SIG-M5 treated with dmso at 0.1 percent for 504 hours (cell line): ENCODE data around the gene OR4A16.

ENCODE experiments used
- DNase-seq: peaks from one replicate; lab custom pipeline; 2025; ENCODE audit not compliant: unreplicated experiment; lab: John Stamatoyannopoulos, UW

OR4A16 gene

GRCh38 chr11:55342901-55343300, at the start of gene OR4A16:
TSS of gene OR4A16 (plus strand) at chr11:55343201. CDS start at chr11:55343201, 0 bp downstream.
- DNase-seq, result no peak

GRCh38 chr11:55324500-55324899, 18.5 kb upstream of the OR4A16 start:
- DNase-seq, result no peak

- DNase-seq, result no peak
Measured at GRCh38 chr11:55345306-55345705, 2.3 kb downstream of the OR4A16 start.

DNA sequence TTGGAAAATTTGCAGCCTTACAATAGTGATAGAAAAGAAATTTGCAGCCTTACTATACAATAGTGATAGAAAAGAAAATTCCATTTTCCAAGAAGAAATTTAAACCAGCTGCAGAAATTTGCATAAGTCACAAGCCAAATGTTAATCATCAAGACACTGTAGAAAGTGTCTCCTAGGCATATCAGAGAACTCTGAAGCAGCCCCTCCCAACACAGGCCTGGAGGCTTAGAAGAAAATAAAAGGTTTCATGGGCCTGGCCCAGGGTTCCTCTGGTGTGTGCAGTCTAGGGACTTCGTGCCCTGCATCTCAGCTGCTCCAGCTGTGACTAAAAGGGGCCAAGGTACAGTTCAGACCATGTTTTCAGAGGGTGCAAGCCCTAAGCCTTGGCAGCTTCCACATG, 6.0 kb downstream of the OR4A16 start:
- DNase-seq, result no peak

DNA sequence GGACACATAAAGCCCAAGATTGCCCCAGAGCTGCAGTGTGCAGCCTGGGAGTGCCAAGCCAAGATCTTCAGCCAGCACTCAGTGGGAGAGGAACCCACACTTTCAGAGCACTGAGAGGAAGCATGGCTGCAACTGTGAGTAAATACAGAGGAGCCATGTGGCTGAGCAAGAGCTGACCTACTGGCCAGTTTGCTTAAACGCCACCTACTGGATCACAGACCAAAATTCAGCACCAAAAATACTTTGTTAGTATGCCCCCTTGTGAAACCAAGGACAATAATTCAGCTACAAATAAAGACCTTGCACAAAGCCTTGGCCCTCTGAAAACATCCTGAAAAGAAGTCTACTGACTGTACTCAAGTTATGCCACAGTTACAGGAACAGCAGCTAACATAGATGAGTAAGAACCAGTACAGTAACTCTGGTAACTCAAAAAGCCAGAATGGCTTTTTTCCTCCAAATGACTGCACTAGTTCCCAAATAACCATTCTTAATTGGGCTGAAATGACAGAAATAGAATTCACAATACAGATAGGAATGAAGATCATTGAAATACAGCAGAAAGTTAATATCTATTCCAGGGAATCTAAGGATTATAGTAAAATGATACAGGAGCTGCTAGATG, 14.7 kb downstream of the OR4A16 start:
- DNase-seq, result peak; percentile 21

DNA sequence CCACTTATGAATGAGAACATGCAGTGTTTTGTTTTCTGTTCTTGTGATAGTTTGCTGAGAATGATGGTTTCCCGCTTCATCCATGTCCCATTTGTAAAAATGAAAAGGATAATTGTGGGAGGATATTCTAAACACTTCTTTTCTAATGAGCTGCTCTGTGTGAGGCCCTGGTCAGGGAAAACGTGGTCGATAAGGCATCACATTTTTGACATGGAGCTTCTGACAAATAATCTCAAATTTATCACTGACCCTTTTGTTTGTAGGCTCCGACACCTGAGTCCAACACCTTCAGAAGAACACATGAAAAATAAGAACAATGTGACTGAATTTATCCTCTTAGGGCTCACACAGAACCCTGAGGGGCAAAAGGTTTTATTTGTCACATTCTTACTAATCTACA, 24.7 kb downstream of the OR4A16 start, which contains the start of gene OR4A15:
TSS of gene OR4A15 (plus strand) at position 301 of the 400 bp plus-strand sequence. CDS start at position 301, 0 bp downstream.
- no peak for DNase-seq
